HepG2 (cell line): ENCODE measurements around the gene LTB4R. TPM values are rescaled to one million over a fixed set of nuclear protein-coding genes. Genes with fewer than 3 reads are reported as not detected.
A peak's percentile ranks its signal among the peaks of the same experiment; 100 is the strongest.

ENCODE experiments used
- ARHGAP35 ChIP-seq: sonication (generic); formaldehyde crosslinking; IDR thresholded peaks from 2 replicates; pipeline ENCODE4 v1.9.0; 2022; ENCODE audit warnings: mild to moderate bottlenecking, inconsistent platforms, moderate library complexity, missing genetic modification reagents, borderline replicate concordance
- BHLHE40 ChIP-seq: IDR thresholded peaks from 2 replicates; pipeline ENCODE4 v1.6.1; 2011; ENCODE audit warnings: low read length, improper control_type of control experiment
- FOSL2 ChIP-seq: sonication (generic); formaldehyde crosslinking; IDR thresholded peaks from 2 replicates; pipeline ENCODE4 v1.4.0; 2020; ENCODE audit warnings: missing genetic modification reagents
- FOXK2 ChIP-seq: fragments of 450-650 bp; IDR thresholded peaks from 2 replicates; pipeline ENCODE4 v1.6.1; 2016
- HNF4A ChIP-seq: sonication (generic); formaldehyde crosslinking; IDR thresholded peaks from 2 replicates; pipeline ENCODE4 v1.4.0; 2020; ENCODE audit warnings: missing genetic modification reagents
- HOXA7 ChIP-seq: sonication (generic); formaldehyde crosslinking; IDR thresholded peaks from 2 replicates; pipeline ENCODE4 v1.8.1; 2022; ENCODE audit warnings: mild to moderate bottlenecking, missing genetic modification reagents, moderate library complexity
- MED13 ChIP-seq: sonication (generic); formaldehyde crosslinking; IDR thresholded peaks from 2 replicates; pipeline ENCODE4 v1.5.0; 2020; ENCODE audit warnings: missing genetic modification reagents
- MXI1 ChIP-seq: IDR thresholded peaks from 3 replicates; pipeline ENCODE4 v1.6.1; 2012; ENCODE audit warnings: low read depth, low read length, inconsistent platforms, borderline replicate concordance
- PAX8 ChIP-seq: sonication (generic); formaldehyde crosslinking; IDR thresholded peaks from 2 replicates; pipeline ENCODE4 v1.8.0; 2022; ENCODE audit warnings: mild to moderate bottlenecking, missing genetic modification reagents, borderline replicate concordance
- RAD51 ChIP-seq: fragments of 450-650 bp; IDR thresholded peaks from 2 replicates; pipeline ENCODE4 v1.6.1; 2016; ENCODE audit warnings: borderline replicate concordance
- SP140L ChIP-seq: sonication (generic); formaldehyde crosslinking; IDR thresholded peaks from 2 replicates; pipeline ENCODE4 v1.4.0; 2020; ENCODE audit warnings: missing genetic modification reagents, borderline replicate concordance
- ZNF329 ChIP-seq: sonication (generic); formaldehyde crosslinking; IDR thresholded peaks from 2 replicates; pipeline ENCODE4 v1.9.0; 2021; ENCODE audit warnings: low read depth, mild to moderate bottlenecking, missing genetic modification reagents
- polyA plus RNA-seq, 8 experiments: library from polyadenylated mRNA; depleted of rRNA in 3 of 8; stranded (reverse) in 7 of 8; unstranded in 1 of 8; fragments of >200 nt; fragmentation: Illumina TruSeq in 4 of 8; extraction: Trizol in 4 of 8; gene quantifications; 2 replicates each; pipeline versions ENCODE4 v1.2.1 to v1.2.3, GENCODE V29; 2011 to 2016; ENCODE audit warnings: low read depth in 4 of 8, missing spikeins in 1 of 8, mixed read lengths in 1 of 8; ENCODE audit not compliant: insufficient read depth in 1 of 8
- total RNA-seq, 5 experiments: library from RNA; depleted of rRNA; stranded (reverse); fragments of >200 nt; fragmentation: Illumina TruSeq; extraction: Trizol; gene quantifications; 2 replicates each; pipeline ENCODE4 v1.2.3, GENCODE V29; 2016; ENCODE audit warnings: low read depth in 1 of 5
- TF ChIP-seq, protein P1 (sequence below): sonication (generic); formaldehyde crosslinking; IDR thresholded peaks from 2 replicates; pipeline ENCODE4 v1.5.0; 2020; ENCODE audit warnings: mild to moderate bottlenecking, missing genetic modification reagents, borderline replicate concordance
- TF ChIP-seq, protein P2 (sequence below): sonication (generic); formaldehyde crosslinking; IDR thresholded peaks from 2 replicates; pipeline ENCODE4 v1.4.0; 2020; ENCODE audit warnings: missing genetic modification reagents
- TF ChIP-seq, protein P3 (sequence below): sonication (generic); IDR thresholded peaks from 2 replicates; pipeline ENCODE4 v1.6.1; 2016; ENCODE audit warnings: low read depth, borderline replicate concordance
- TF ChIP-seq, protein P4 (sequence below): sonication (generic); formaldehyde crosslinking; IDR thresholded peaks from 2 replicates; pipeline ENCODE4 v1.4.0; 2020; ENCODE audit warnings: missing genetic modification reagents

The LTB4R gene
- total and polyA plus RNA-seq, 2 of the 13 experiments (the other 11 are each of a cell fraction or from before 2014, with no cell fraction given), result 3.2 to 8.2 TPM

DNA sequence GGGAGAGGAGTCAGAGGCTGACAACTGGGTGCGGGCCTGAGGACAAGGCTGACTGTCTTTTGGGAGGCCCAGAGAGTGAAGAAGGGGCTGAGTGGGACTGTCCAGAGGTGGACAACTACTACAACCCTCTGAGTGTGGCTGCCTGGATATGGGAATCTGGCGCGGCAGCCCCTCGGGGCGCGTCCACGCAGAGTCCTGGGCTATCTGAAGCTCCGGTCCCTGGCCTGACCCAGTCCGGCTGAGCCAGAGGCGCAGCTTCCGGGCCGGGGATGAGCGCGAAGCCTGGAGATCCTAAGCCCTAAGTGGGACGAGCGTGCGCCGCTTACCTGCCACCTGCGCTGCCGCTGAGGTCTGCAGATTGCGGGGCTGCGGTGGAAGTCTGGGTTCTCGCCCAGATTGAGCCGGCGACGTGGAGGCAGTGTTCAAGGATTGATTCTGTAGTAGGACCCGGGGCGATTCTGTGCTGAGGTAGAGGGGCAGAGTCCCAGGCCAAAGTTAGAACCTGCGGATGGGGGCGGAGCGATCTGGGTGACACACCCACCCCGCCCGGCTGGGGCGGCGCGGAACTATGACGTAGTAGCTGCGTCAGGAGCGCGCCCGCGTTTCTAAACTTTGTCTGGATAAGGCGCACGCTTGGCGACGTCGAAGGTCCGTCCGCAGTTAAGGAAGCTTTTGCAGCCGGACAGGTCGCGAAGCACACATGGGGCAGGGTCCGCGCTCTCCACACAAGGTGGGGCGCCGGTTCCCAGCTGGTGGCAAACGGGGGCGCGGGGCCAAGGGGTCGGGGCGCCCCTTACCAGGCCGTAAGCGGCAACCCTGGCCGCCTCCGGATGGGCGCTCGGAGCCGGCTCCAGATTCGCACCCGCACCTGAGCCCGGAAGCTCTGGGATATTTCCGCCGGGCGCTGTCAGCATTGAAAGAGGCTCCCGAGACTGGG lies 11.8 kb upstream of the LTB4R start, which contains the start of the genes DHRS1 and NOP9 (continued):
- TF ChIP-seq, protein P1, sequence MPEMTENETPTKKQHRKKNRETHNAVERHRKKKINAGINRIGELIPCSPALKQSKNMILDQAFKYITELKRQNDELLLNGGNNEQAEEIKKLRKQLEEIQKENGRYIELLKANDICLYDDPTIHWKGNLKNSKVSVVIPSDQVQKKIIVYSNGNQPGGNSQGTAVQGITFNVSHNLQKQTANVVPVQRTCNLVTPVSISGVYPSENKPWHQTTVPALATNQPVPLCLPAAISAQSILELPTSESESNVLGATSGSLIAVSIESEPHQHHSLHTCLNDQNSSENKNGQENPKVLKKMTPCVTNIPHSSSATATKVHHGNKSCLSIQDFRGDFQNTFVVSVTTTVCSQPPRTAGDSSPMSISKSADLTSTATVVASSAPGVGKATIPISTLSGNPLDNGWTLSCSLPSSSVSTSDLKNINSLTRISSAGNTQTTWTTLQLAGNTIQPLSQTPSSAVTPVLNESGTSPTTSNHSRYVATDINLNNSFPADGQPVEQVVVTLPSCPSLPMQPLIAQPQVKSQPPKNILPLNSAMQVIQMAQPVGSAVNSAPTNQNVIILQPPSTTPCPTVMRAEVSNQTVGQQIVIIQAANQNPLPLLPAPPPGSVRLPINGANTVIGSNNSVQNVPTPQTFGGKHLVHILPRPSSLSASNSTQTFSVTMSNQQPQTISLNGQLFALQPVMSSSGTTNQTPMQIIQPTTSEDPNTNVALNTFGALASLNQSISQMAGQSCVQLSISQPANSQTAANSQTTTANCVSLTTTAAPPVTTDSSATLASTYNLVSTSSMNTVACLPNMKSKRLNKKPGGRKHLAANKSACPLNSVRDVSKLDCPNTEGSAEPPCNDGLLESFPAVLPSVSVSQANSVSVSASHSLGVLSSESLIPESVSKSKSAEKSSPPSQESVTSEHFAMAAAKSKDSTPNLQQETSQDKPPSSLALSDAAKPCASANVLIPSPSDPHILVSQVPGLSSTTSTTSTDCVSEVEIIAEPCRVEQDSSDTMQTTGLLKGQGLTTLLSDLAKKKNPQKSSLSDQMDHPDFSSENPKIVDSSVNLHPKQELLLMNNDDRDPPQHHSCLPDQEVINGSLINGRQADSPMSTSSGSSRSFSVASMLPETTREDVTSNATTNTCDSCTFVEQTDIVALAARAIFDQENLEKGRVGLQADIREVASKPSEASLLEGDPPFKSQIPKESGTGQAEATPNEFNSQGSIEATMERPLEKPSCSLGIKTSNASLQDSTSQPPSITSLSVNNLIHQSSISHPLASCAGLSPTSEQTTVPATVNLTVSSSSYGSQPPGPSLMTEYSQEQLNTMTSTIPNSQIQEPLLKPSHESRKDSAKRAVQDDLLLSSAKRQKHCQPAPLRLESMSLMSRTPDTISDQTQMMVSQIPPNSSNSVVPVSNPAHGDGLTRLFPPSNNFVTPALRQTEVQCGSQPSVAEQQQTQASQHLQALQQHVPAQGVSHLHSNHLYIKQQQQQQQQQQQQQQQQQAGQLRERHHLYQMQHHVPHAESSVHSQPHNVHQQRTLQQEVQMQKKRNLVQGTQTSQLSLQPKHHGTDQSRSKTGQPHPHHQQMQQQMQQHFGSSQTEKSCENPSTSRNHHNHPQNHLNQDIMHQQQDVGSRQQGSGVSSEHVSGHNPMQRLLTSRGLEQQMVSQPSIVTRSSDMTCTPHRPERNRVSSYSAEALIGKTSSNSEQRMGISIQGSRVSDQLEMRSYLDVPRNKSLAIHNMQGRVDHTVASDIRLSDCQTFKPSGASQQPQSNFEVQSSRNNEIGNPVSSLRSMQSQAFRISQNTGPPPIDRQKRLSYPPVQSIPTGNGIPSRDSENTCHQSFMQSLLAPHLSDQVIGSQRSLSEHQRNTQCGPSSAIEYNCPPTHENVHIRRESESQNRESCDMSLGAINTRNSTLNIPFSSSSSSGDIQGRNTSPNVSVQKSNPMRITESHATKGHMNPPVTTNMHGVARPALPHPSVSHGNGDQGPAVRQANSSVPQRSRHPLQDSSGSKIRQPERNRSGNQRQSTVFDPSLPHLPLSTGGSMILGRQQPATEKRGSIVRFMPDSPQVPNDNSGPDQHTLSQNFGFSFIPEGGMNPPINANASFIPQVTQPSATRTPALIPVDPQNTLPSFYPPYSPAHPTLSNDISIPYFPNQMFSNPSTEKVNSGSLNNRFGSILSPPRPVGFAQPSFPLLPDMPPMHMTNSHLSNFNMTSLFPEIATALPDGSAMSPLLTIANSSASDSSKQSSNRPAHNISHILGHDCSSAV, result peak; percentile 92
- TF ChIP-seq, protein P2, sequence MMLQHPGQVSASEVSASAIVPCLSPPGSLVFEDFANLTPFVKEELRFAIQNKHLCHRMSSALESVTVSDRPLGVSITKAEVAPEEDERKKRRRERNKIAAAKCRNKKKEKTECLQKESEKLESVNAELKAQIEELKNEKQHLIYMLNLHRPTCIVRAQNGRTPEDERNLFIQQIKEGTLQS, result peak; percentile 76
- TF ChIP-seq HOXA7 (CRISPR knock-in tag), result no peak
- TF ChIP-seq SP140L (CRISPR knock-in tag), result peak; percentile 75; the same call in 1 of the 2 replicates
- TF ChIP-seq FOXK2, result peak; percentile 86
- TF ChIP-seq RAD51, result no peak
- peak; percentile 82; the same call in 1 of the 2 replicates for TF ChIP-seq ZNF329
- peak; percentile 99 for TF ChIP-seq MXI1
- no peak; the same call in 1 of the 2 replicates for TF ChIP-seq BHLHE40
- peak; percentile 60; the same call in 1 of the 2 replicates for TF ChIP-seq MED13 (CRISPR knock-in tag)
- TF ChIP-seq, protein P3, sequence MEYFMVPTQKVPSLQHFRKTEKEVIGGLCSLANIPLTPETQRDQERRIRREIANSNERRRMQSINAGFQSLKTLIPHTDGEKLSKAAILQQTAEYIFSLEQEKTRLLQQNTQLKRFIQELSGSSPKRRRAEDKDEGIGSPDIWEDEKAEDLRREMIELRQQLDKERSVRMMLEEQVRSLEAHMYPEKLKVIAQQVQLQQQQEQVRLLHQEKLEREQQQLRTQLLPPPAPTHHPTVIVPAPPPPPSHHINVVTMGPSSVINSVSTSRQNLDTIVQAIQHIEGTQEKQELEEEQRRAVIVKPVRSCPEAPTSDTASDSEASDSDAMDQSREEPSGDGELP, result peak; percentile 94
- TF ChIP-seq HNF4A (CRISPR knock-in tag), result peak; percentile 83
- TF ChIP-seq ARHGAP35 (CRISPR knock-in tag), result peak; percentile 99
- TF ChIP-seq, protein P4, sequence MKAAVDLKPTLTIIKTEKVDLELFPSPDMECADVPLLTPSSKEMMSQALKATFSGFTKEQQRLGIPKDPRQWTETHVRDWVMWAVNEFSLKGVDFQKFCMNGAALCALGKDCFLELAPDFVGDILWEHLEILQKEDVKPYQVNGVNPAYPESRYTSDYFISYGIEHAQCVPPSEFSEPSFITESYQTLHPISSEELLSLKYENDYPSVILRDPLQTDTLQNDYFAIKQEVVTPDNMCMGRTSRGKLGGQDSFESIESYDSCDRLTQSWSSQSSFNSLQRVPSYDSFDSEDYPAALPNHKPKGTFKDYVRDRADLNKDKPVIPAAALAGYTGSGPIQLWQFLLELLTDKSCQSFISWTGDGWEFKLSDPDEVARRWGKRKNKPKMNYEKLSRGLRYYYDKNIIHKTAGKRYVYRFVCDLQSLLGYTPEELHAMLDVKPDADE (CRISPR knock-in tag), result peak; percentile 97
- peak; percentile 88 for TF ChIP-seq FOSL2 (CRISPR knock-in tag)
- peak; percentile 98 for TF ChIP-seq PAX8 (CRISPR knock-in tag)
